SK-MEL-5 (cell line): Measurements from ENCODE around the gene EFCAB8. TPM values are rescaled to one million over a fixed set of nuclear protein-coding genes. Genes with fewer than 3 reads are reported as not detected.
"Not testable (repeated sequence)": the region's sequence is repeated elsewhere in the genome, so short reads cannot be mapped to it uniquely, and the experiment has no call there.

Experiments used
- DNase-seq: peaks from one replicate; pipeline ENCODE4 v3.0.0-alpha.2; 2016; ENCODE audit warnings: low read depth, low spot score
- in situ Hi-C: cut with HindIII; loops from 2 replicates; pipeline ENCODE4 v1.10.0; 2016; ENCODE audit warnings: low sequenced_read_pairs, high pct_unique_total_duplicates, low pct_unique_long_range_greater_than_20kb
- total RNA-seq: library from RNA; depleted of rRNA; stranded (reverse); fragments of >200 nt; shearing (Covaris generic); gene quantifications from 2 replicates; pipeline ENCODE4 v1.2.3, GENCODE V29; 2014

EFCAB8 gene
- total RNA-seq, 1 experiment from 2014 or later: not detected

- no peak for DNase-seq
- in situ Hi-C loops: no loop called here
Measured at GRCh38 chr20:32896521-32897280, 38.0 kb downstream of the EFCAB8 start.

GRCh38 chr20:32898729-32899128, 40.0 kb downstream of the EFCAB8 start:
- in situ Hi-C loops: no loop called here
- no peak for DNase-seq

- in situ Hi-C loops: no loop called here
- DNase-seq: peak; percentile 74
Measured at GRCh38 chr20:32902456-32903420, 44.0 kb downstream of the EFCAB8 start.

- in situ Hi-C loops: no loop called here
- DNase-seq: no peak
Measured at GRCh38 chr20:32903666-32904175, 45.0 kb downstream of the EFCAB8 start.

DNA sequence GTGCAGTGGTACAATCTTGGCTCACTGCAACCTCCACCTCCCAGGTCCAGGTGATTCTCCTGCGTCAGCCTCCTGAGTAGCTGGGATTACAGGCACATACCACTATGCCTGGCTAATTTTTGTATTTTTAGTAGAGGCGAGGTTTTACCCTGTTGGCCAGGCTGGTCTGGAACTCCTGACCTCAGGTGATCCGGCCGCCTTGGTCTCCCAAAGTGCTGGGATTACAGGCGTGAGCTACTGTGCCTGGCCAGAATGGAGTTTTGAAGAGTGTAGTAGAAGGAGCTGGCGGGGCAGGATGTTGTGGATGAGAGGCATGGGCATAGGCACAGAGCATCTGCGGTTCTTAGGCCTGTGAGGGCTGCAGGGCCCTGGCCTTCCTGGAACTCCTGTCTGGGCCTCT, 46.0 kb downstream of the EFCAB8 start:
- DNase-seq, in situ Hi-C loops: not testable (repeated sequence)

DNA sequence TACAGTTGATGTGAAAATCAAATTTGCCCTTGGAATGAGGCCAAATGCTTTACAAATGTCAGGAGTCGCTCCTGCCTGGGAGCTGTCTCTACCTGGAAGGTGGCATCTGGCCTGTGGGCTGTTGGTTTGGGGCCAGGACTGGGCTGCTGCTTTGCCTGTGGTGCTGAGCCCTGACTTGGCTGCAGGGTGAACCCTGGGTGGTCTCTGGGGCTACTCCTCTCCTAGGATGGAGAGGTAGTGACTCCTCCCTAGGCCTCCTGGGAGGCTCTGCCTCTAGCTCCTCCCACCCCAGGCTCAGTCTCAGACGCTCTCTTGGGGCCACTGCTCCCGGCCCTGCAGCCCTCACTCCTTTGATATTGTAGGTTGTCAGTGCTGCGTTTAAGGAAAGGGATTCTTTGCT, 47.5 kb downstream of the EFCAB8 start:
- DNase-seq: no peak

DNA sequence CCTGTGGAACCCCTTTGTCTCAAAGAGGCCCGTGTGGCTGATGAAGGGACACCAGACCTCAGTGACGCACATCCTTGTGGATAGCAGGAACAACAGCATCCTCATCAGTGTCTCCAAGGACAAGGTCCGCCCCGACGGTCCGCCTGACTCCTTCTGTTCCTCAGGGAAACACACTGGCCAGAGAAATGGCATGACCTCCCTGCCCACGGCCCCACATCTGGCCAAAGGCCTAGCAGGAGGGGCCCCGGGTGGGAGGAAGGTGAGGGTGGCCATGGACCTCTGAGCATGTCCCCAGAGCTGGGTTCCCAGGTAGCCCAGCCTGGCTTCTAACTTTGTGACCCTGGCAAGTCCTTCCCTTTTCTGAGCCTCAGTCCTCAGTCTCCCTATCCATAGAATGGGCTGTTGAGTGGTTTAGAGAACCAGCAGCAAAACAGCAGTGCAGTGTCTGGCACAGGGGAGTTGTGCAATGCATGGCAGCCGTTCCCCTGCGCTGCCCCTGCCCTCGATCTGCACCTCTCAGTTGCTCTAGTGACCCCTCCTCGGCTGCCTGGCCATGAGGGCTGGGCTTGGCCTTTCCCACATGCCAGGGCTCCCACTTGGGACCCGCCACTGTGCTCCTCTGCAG, 48.3 kb downstream of the EFCAB8 start:
- DNase-seq: no peak
- in situ Hi-C loops: no loop called here

More for the DNA sequence above, 47.5 kb downstream of the EFCAB8 start:
- in situ Hi-C loops: no loop called here

DNA sequence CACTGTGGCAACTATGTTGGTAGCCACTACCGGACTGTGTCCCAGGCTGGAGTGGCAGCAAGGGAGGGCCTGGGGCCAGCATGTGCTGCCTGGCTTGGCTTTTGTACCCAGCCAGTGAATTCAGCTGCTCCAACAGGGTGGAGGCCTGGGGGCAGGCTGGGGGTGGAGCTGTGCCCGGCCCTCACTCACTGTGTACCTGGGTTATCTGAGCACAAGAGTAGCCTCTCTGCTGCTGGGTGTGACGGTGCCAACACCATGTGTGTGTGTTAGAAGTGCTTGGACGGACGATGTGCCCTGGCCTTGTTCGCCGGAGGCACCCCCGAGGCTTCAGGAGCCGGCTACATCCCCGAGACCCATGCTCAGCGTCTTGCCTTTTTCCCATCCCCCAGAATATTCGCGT, 49.2 kb downstream of the EFCAB8 start:
- DNase-seq: no peak
- in situ Hi-C loops: no loop called here

- DNase-seq: no peak
- in situ Hi-C loops: no loop called here
Measured at GRCh38 chr20:32908334-32909292, 49.9 kb downstream of the EFCAB8 start.

- no peak for DNase-seq
- in situ Hi-C loops: no loop called here
Measured at GRCh38 chr20:32909451-32909850, 50.7 kb downstream of the EFCAB8 start.

- in situ Hi-C loops: no loop called here
- no peak for DNase-seq
Measured at GRCh38 chr20:32909896-32910571, 51.3 kb downstream of the EFCAB8 start.

- no peak for DNase-seq
- in situ Hi-C loops: no loop called here
Measured at GRCh38 chr20:32911355-32911754, 52.6 kb downstream of the EFCAB8 start.

- in situ Hi-C loops: no loop called here
- DNase-seq: no peak
Measured at GRCh38 chr20:32912688-32913087, 54.0 kb downstream of the EFCAB8 start.

GRCh38 chr20:32914031-32914430, 55.3 kb downstream of the EFCAB8 start:
- DNase-seq: no peak
- in situ Hi-C loops: no loop called here

- DNase-seq: no peak
Measured at GRCh38 chr20:32917191-32917950, 58.6 kb downstream of the EFCAB8 start.

DNA sequence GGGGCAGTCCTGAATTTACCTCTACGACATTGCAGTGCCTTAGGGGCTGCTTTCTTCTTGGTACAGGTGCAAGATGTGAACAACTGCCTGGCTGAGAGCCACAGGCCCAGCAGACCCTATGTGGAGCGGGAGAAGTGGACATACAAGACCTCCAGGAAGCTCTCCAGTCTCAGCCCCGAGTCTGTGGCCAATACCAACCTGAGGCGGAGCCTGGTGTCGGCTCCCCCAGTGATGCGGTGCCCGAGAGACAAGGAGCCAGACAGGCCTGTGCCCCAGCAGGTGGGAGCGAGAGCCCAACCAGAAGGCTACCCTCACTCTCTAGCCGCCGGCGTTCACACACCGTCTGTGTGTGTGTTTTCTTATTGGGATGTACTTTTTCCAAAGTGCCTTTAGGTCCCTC, 59.6 kb downstream of the EFCAB8 start:
- DNase-seq: no peak
- in situ Hi-C loops: no loop called here

More at GRCh38 chr20:32917191-32917950, 58.6 kb downstream of the EFCAB8 start:
- in situ Hi-C loops: no loop called here
